Measurements from ENCODE around the gene SCML2.

DNA sequence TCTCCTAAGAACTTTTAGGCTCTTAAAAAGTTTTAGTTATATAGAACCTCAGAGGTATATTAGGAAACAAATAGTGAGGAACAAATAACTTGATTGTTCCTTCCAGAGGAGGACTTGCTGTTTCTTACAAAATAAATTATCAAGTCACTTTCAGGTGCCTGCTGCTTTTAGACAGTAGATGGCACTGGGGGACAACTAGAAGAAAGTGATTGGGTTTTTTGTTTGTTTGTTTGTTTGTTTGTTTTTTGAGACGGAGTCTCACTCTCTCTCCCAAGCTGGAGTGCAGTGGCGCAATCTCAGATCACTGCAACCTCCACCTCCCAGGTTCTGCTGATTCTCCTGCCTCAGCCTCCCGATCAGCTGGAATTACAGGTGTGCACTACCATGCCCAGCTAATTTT lies 35.5 kb upstream of the SCML2 start:
- TF ChIP-seq, protein P1, sequence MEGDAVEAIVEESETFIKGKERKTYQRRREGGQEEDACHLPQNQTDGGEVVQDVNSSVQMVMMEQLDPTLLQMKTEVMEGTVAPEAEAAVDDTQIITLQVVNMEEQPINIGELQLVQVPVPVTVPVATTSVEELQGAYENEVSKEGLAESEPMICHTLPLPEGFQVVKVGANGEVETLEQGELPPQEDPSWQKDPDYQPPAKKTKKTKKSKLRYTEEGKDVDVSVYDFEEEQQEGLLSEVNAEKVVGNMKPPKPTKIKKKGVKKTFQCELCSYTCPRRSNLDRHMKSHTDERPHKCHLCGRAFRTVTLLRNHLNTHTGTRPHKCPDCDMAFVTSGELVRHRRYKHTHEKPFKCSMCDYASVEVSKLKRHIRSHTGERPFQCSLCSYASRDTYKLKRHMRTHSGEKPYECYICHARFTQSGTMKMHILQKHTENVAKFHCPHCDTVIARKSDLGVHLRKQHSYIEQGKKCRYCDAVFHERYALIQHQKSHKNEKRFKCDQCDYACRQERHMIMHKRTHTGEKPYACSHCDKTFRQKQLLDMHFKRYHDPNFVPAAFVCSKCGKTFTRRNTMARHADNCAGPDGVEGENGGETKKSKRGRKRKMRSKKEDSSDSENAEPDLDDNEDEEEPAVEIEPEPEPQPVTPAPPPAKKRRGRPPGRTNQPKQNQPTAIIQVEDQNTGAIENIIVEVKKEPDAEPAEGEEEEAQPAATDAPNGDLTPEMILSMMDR (CRISPR knock-in tag; IDR thresholded peaks at IDR 0.05): 0 out of 2 replicates have a peak, but pooled peaks have one; percentile 11
- no peak for TF ChIP-seq BRD4 (CRISPR knock-in tag; IDR thresholded peaks at IDR 0.05)
- TF ChIP-seq ZNF10 (CRISPR knock-in tag; IDR thresholded peaks at IDR 0.05; ENCODE audit: borderline replicate concordance, low read depth): no peak
- TF ChIP-seq YY1 (IDR thresholded peaks at IDR 0.05; ENCODE audit: insufficient read depth, insufficient replicate concordance, low read depth, low read length): no peak
- no peak for TF ChIP-seq CBX5 (CRISPR knock-in tag; IDR thresholded peaks at IDR 0.05; ENCODE audit: borderline replicate concordance)
- TF ChIP-seq FOXK1 (CRISPR knock-in tag; IDR thresholded peaks at IDR 0.05; ENCODE audit: borderline replicate concordance, low read depth): no peak

Measured in HepG2 (cell line).